ENCODE measurements around the gene KPNA6. TPM values are rescaled to one million over a fixed set of nuclear protein-coding genes. Genes with fewer than 3 reads are reported as not detected.
"Not testable (repeated sequence)": the region's sequence is repeated elsewhere in the genome, so short reads cannot be mapped to it uniquely, and the experiment has no call there.

KPNA6 gene
- total RNA-seq, 2 experiments from 2014 or later: 70.8 to 74.3 TPM

DNA sequence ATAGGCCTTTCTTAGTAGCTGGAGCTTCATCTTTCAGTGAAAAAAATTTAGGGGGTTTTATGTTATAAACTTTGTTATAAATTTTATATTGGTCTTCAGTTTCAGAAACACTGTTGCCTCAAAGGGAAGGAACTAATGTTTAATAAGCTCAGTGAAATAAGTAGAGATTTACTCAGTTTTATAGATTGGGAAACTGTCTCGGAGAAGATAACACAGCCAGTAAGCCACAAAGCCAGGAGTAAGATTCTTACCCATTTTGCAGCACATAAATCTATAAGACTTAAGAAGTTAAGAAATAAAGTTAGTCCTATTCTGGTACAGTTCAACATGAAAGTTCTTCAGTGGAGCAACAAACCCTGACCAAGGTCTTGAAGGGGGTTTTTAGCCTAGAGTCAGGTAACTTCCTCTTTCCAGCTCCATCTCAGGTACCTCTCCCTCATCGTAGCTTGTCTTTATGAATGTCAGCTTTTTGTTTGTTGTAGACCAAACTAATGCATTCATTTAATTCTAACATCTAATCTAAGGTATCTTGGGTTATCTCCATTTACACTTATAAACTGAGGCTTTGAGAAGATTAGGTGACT, 3.3 kb downstream of the KPNA6 start:
- DNase-seq (no peak), ATAC-seq (no peak)
- Mint-ChIP-seq H3K9me3 (no peaks in the 10 kb centered on the region), H3K4me1 (ENCODE audit: low read depth) (peaks cover 51% of the 10 kb centered on the region), H3K36me3 (ENCODE audit: low read depth) (peaks cover 26% of the 10 kb centered on the region), H3K27ac (peak overlapping the region; percentile 8), H3K4me3 (peak overlapping the region; percentile 17), H3K27me3 (no peaks in the 10 kb centered on the region)
- intact Hi-C loops (cut with micrococcal nuclease): no loop called here
- POLR2A ChIA-PET: interaction anchor here (0.8 to 1.3 kb wide), 5 partner anchors 12 to 132 kb away, joined by 3 to 4 read pairs (median 3); no protein-coding TSS in a partner anchor
- CTCF ChIA-PET: interaction anchor here (0.8 to 2.5 kb wide), 10 partner anchors 9 to 138 kb away, joined by 3 to 9 read pairs (median 4); partner anchors contain the start of gene FAM167B
- TF ChIP-seq, protein P1, sequence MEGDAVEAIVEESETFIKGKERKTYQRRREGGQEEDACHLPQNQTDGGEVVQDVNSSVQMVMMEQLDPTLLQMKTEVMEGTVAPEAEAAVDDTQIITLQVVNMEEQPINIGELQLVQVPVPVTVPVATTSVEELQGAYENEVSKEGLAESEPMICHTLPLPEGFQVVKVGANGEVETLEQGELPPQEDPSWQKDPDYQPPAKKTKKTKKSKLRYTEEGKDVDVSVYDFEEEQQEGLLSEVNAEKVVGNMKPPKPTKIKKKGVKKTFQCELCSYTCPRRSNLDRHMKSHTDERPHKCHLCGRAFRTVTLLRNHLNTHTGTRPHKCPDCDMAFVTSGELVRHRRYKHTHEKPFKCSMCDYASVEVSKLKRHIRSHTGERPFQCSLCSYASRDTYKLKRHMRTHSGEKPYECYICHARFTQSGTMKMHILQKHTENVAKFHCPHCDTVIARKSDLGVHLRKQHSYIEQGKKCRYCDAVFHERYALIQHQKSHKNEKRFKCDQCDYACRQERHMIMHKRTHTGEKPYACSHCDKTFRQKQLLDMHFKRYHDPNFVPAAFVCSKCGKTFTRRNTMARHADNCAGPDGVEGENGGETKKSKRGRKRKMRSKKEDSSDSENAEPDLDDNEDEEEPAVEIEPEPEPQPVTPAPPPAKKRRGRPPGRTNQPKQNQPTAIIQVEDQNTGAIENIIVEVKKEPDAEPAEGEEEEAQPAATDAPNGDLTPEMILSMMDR (IDR thresholded peaks at IDR 0.05): no peak

DNA sequence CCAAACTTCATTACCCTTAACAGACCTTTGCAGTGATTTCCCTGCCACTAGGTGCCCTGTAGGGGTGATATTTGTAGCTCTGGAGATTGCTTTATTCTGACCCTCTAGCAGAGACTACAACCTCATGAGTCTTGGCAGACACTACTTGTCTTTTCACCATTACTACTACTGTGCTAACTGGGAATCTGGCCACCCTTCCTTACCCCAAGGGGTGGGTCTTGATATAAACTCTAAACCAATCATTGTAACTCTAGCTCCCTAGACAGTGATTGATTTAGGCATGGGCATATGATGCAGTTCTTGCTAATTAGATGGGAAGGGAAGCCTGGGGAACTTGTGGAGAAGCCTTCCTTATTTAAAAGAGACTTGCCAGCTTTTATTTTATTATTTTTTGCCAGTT, 3.9 kb downstream of the KPNA6 start:
- H3K4me1 Mint-ChIP-seq (ENCODE audit: low read depth): peaks cover 55% of the 10 kb centered on the region
- no peak overlapping the region for H3K4me3 Mint-ChIP-seq
- no peaks in the 10 kb centered on the region for H3K27me3 Mint-ChIP-seq
- peak overlapping the region; percentile 8 for H3K27ac Mint-ChIP-seq
- CTCF ChIA-PET: interaction anchor here (1.0 to 2.5 kb wide), 9 partner anchors 8 to 136 kb away, joined by 3 to 9 read pairs (median 5); partner anchors contain the start of gene FAM167B
- intact Hi-C loops (cut with micrococcal nuclease): no loop called here
- no peaks in the 10 kb centered on the region for H3K9me3 Mint-ChIP-seq
- ATAC-seq: no peak
- peaks cover 26% of the 10 kb centered on the region for H3K36me3 Mint-ChIP-seq (ENCODE audit: low read depth)
- DNase-seq: no peak
- TF ChIP-seq, protein P1 (IDR thresholded peaks at IDR 0.05): no peak
- POLR2A ChIA-PET: interaction anchor here (0.8 to 1.6 kb wide), 5 partner anchors 11 to 133 kb away, joined by 3 to 4 read pairs (median 3); no protein-coding TSS in a partner anchor

DNA sequence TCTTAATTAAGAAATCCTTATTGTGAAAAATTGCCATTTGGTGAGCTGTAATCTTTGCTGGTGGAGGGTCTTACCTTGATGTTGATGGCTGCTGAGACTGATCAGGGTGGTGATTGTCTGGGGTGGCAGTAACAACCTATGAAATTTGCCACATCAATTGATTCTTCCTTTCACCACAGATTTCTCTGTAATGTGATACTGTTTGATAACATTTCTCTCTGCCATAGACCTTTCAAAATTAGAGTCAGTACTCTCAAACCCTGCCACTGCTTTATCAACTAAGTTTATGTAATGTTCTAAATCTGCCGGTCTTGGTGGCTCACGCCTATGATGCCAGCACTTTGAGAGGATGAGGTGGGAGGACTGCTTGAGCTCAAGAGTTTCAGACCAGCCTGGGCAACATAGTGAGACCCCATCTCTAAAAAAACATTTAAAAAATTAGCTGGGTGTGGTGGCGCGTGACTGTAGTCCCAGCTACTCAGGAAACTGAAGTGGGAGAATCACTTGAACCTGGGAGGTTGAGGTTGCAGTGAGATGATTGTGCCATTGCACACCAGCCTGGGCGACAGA, 5.0 kb downstream of the KPNA6 start:
- Mint-ChIP-seq H3K27ac (peak overlapping the region; percentile 61), H3K4me3 (no peak overlapping the region), H3K4me1 (ENCODE audit: low read depth) (peaks cover 57% of the 10 kb centered on the region), H3K9me3 (no peaks in the 10 kb centered on the region), H3K36me3 (ENCODE audit: low read depth) (peaks cover 26% of the 10 kb centered on the region), H3K27me3 (no peaks in the 10 kb centered on the region)
- DNase-seq (peak; percentile 16), ATAC-seq (peak; percentile 11)
- ChIA-PET POLR2A (interaction anchor here (0.6 to 1.6 kb wide), 4 partner anchors 10 to 60 kb away, joined by 3 to 4 read pairs (median 4); partner anchors contain the start of gene TMEM39B), CTCF (interaction anchor here (0.9 to 2.5 kb wide), 5 partner anchors 10 to 103 kb away, joined by 3 to 9 read pairs (median 3); no protein-coding TSS in a partner anchor)
- TF ChIP-seq, protein P1 (IDR thresholded peaks at IDR 0.05): no peak
- intact Hi-C loops (cut with micrococcal nuclease): no loop called here

DNA sequence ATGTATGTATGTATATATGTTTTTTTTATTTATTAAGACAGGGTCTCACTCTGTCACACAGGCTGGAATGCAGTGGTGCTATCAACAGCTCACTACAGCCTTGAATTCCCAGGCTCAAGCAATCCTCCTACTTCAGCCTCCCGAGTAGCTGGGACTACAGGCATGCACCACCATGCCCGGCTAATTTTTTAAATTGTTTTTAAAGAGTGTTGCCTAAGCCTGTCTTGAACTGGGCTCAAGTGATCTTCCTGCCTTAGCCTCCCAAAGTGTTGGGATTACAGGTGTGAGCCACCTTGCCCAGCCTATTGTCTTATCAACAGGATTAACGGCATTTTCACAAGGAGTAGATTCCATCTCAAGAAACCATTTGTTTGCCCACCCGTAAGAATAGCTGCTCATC, 5.6 kb downstream of the KPNA6 start:
- POLR2A ChIA-PET: interaction anchor here (0.6 to 0.8 kb wide), 2 partner anchors 40 to 95 kb away, joined by 4 read pairs; partner anchors contain the start of gene TMEM39B
- Mint-ChIP-seq H3K27ac (peak overlapping the region; percentile 22), H3K4me1 (ENCODE audit: low read depth) (peaks cover 63% of the 10 kb centered on the region), H3K36me3 (ENCODE audit: low read depth) (peaks cover 26% of the 10 kb centered on the region)
- H3K27me3 Mint-ChIP-seq; intact Hi-C loops (cut with micrococcal nuclease); DNase-seq; H3K4me3 Mint-ChIP-seq; H3K9me3 Mint-ChIP-seq; ATAC-seq: not testable (repeated sequence)
- CTCF ChIA-PET: interaction anchor here (0.9 to 1.7 kb wide), 2 partner anchors 11 to 15 kb away, joined by 3 to 5 read pairs; no protein-coding TSS in a partner anchor

DNA sequence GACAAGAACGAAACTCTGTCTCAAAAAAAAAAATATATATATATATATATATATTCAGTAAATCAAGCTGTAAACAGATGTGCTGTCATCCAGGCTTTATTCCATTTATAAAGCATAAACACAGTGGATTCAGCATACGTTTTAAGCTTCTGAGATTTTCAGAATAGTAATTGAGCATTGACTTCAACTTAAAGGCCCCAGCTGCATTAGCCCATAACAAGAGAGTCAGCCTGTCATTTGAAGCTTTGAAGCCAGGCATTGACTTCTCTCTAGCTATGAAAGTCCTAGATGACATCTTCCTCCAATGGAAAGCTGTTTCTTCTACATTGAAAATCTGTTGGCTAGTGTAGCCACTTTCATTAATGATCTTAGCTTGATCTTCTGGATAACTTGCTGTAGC, 6.6 kb downstream of the KPNA6 start:
- TF ChIP-seq, protein P1 (IDR thresholded peaks at IDR 0.05): no peak
- no peak for DNase-seq
- no peaks in the 10 kb centered on the region for H3K27me3 Mint-ChIP-seq
- intact Hi-C loops (cut with micrococcal nuclease): no loop called here
- ATAC-seq: no peak
- H3K4me1 Mint-ChIP-seq (ENCODE audit: low read depth): peaks cover 63% of the 10 kb centered on the region
- no peaks in the 10 kb centered on the region for H3K9me3 Mint-ChIP-seq
- H3K4me3 Mint-ChIP-seq: no peak overlapping the region
- H3K27ac Mint-ChIP-seq: no peak overlapping the region
- ChIA-PET CTCF (interaction anchor here (0.7 to 1.2 kb wide), 3 partner anchors 13 to 209 kb away, joined by 3 read pairs; no protein-coding TSS in a partner anchor), POLR2A (no interaction called here)
- peaks cover 24% of the 10 kb centered on the region for H3K36me3 Mint-ChIP-seq (ENCODE audit: low read depth)
